Naive thymus-derived CD8-positive, alpha-beta T cell (primary cell): ENCODE measurements around the gene MAGI2. TPM values are rescaled to one million over a fixed set of nuclear protein-coding genes. Genes with fewer than 3 reads are reported as not detected.

Source experiments
- ATAC-seq, 2 donors: fragments of 150-1000 bp; cut with Tn5 transposase in 1 of 2; sonication (Bioruptor Pico), chemical (Tn5 transposase) in 1 of 2; 1 replicate in 1 of 2; 2 replicates in 1 of 2; pipeline ENCODE4 v1.10.0; 2021; ENCODE audit warnings: mild to moderate bottlenecking in 2 of 2, moderate library complexity in 2 of 2
- POLR2A ChIA-PET: fragments of 350-600 bp; sonication (Branson Sonifier 250); formaldehyde crosslinking; loops from one replicate; lab custom pipeline; 2021; ENCODE audit warnings: antibody characterized with exemption; lab: Charles Lee
- DNase-seq, 10 donors: peaks; one replicate each; pipeline versions ENCODE4 v3.0.0 to v3.0.0-alpha.2; 2020 to 2022
- H3K27ac Mint-ChIP-seq, 10 donors: one replicate each; pipeline ENCODE4 v1.8.0; 2020 to 2022; ENCODE audit warnings: mild to moderate bottlenecking in 10 of 10, mixed read lengths in 10 of 10, moderate library complexity in 4 of 10, inconsistent platforms in 1 of 10
- H3K27me3 Mint-ChIP-seq, 5 donors: one replicate each; pipeline ENCODE4 v1.8.0; 2021 to 2022; ENCODE audit warnings: mixed read lengths in 5 of 5
- H3K36me3 Mint-ChIP-seq, 3 donors: one replicate each; pipeline ENCODE4 v1.8.0; 2020 to 2022; ENCODE audit warnings: mixed read lengths in 3 of 3, mild to moderate bottlenecking in 2 of 3, inconsistent platforms in 1 of 3
- H3K4me1 Mint-ChIP-seq, 4 donors: one replicate each; pipeline ENCODE4 v1.8.0; 2021 to 2022; ENCODE audit warnings: mixed read lengths in 4 of 4
- H3K4me3 Mint-ChIP-seq, 10 donors: one replicate each; pipeline ENCODE4 v1.8.0; 2020 to 2022; ENCODE audit warnings: mild to moderate bottlenecking in 10 of 10, mixed read lengths in 10 of 10, moderate library complexity in 6 of 10, inconsistent platforms in 1 of 10
- H3K9me3 Mint-ChIP-seq, 9 donors: one replicate each; pipeline ENCODE4 v1.8.0; 2020 to 2022; ENCODE audit warnings: mixed read lengths in 9 of 9, mild to moderate bottlenecking in 3 of 9, inconsistent platforms in 1 of 9, moderate library complexity in 1 of 9
- polyA plus RNA-seq, 3 donors: library from polyadenylated mRNA; unstranded; fragments of 300-500 nt; fragmentation: Illumina TruSeq; gene quantifications; one replicate each; pipeline ENCODE4 v1.2.3, GENCODE V29; 2021
- total RNA-seq, 8 experiments: library from RNA in 2 of 8; stranded (reverse) in 2 of 8; gene quantifications; one replicate each; pipeline ENCODE4 v1.2.3 and lab custom pipeline; 2021 to 2026

MAGI2 gene
- total and polyA plus RNA-seq, 5 experiments from 2014 or later, result 0.02 to 0.65 (median 0.37) TPM; not detected in 1

DNA sequence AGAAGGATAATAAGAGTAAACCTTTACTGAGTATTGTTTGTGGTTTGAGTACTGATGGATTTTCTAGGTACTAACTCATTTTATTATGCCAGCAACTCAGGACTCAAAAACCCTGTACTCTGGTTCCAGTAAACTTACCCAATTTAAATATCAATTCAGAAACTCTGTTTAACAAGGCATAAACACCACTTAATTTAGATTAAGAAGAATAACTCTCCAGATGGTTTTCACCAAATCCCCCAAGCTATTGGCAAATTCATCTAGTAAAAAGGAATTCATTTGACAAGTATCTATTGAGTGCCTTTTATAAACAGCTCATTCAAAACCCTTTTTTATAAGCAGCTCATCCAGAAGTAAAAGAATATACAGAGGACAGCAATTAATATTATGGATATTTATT is 1082.5 kb downstream of the MAGI2 start:
- no peaks in the 10 kb centered on the region for H3K36me3 Mint-ChIP-seq
- H3K4me3 Mint-ChIP-seq, result no peak overlapping the region
- no peak for ATAC-seq

DNA sequence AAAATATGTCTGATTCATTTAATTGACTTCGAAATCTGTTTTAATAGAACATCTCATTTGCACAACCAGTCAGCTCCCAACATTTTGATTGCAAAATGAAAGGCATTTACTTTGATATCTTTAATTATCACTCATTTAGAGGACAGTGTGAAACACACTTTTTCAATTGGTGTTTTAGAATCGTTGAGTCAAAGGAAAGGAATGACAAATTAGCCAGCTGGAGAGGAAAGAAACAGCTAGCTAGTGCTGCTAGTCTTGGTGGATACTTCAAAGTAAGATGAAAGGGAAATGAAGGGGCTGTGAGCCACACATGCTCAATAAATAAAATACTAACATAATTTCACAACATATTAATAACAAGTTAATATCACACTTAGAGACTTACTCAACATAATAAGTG is 1084.7 kb downstream of the MAGI2 start:
- POLR2A ChIA-PET, result no interaction called here
- H3K36me3 Mint-ChIP-seq, result no peaks in the 10 kb centered on the region
- H3K9me3 Mint-ChIP-seq, result peaks cover 0 to 2% (median 0%) of the 10 kb centered on the region in 9 donors
- peak overlapping the region in 1 of 10 donors; percentile 18 for H3K27ac Mint-ChIP-seq
- H3K4me1 Mint-ChIP-seq, result no peaks in the 10 kb centered on the region
- ATAC-seq (no peak), DNase-seq (no peak)
- H3K4me3 Mint-ChIP-seq, result no peak overlapping the region
- no peaks in the 10 kb centered on the region for H3K27me3 Mint-ChIP-seq

More for the DNA sequence above, 1082.5 kb downstream of the MAGI2 start:
- POLR2A ChIA-PET, result no interaction called here
- no peaks in the 10 kb centered on the region for H3K9me3 Mint-ChIP-seq
- no peaks in the 10 kb centered on the region for H3K4me1 Mint-ChIP-seq
- H3K27ac Mint-ChIP-seq, result no peak overlapping the region
- DNase-seq, result no peak
- H3K27me3 Mint-ChIP-seq, result peaks cover 0 to 2% (median 0%) of the 10 kb centered on the region in 5 donors

DNA sequence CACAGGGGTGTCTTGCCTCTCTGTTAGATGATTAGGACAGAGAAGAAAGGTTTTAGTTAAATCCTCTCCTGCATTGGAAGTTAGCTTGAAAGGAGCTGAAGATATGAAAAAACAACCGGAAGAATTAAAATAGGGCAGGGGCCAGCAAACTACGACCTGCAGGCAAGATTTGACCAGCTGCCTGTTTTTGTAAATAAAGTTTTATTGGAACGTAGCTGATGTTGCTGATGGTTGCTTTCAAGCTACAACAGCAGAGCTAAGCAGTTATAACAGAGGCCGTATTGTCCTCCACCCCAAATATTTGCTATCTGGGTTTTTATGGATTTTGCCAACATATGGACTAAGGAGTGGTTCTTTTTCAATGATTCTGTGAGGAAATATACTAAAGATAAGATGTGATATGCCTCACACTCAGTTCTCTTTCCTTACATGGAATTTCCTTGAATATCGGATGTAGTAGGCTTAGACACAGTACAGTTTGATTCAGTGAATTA is 1086.1 kb downstream of the MAGI2 start:
- POLR2A ChIA-PET, result no interaction called here
- DNase-seq, result no peak
- no peak for ATAC-seq
- Mint-ChIP-seq H3K4me1 (no peaks in the 10 kb centered on the region), H3K9me3 (peaks cover 0 to 2% (median 0%) of the 10 kb centered on the region in 9 donors), H3K4me3 (no peak overlapping the region), H3K36me3 (no peaks in the 10 kb centered on the region), H3K27me3 (no peaks in the 10 kb centered on the region), H3K27ac (no peak overlapping the region)

DNA sequence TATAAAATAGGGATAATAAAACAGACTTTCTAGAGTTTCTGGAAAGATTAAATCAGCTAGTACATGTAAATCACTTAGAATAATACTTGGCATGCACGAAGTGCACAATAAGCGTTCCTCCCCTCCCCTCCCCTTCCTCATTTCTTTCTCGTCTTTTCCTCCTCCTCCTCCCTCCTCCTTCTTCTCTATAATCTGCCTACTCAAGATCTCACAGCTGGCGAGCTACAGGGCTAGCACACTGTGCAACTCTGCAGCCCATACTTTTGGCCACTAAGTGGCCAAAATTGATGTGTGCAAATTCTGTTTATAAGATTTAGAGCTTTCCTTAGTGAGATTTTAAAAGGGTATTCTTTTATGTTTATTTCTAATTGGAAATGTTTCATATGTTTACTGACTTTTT is 1089.6 kb downstream of the MAGI2 start:
- DNase-seq, result no peak
- ATAC-seq, result no peak
- no peak overlapping the region for H3K27ac Mint-ChIP-seq
- H3K36me3 Mint-ChIP-seq, result no peaks in the 10 kb centered on the region
- no peaks in the 10 kb centered on the region for H3K27me3 Mint-ChIP-seq
- no peak overlapping the region for H3K4me3 Mint-ChIP-seq
- POLR2A ChIA-PET, result no interaction called here
- H3K4me1 Mint-ChIP-seq, result no peaks in the 10 kb centered on the region
- peaks cover 0 to 10% (median 0%) of the 10 kb centered on the region in 9 donors for H3K9me3 Mint-ChIP-seq

DNA sequence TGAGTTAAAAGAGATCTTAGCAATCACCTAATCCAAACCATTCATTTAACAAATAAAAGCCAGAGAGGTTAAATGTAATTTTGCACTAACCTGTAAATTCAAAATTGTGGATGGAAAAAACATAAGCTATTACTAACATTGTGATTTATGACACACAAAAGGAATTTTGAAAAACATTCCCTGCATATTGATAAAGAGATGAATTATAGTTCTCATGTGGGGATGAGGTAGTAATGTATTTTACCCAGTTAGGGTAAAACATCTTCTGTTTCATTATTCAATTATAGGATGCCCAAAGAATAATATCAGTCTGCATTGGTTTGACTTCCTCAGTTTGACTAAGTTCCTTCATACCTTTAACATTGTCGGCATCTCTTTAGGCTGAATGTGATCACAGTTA is 1093.6 kb downstream of the MAGI2 start:
- ATAC-seq, result no peak
- POLR2A ChIA-PET, result no interaction called here
- no peak overlapping the region for H3K27ac Mint-ChIP-seq
- H3K27me3 Mint-ChIP-seq, result peaks cover 0 to 3% (median 0%) of the 10 kb centered on the region in 5 donors
- no peaks in the 10 kb centered on the region for H3K36me3 Mint-ChIP-seq
- H3K4me3 Mint-ChIP-seq, result no peak overlapping the region
- H3K9me3 Mint-ChIP-seq, result peaks cover 0 to 10% (median 0%) of the 10 kb centered on the region in 9 donors
- DNase-seq, result no peak
- no peaks in the 10 kb centered on the region for H3K4me1 Mint-ChIP-seq

DNA sequence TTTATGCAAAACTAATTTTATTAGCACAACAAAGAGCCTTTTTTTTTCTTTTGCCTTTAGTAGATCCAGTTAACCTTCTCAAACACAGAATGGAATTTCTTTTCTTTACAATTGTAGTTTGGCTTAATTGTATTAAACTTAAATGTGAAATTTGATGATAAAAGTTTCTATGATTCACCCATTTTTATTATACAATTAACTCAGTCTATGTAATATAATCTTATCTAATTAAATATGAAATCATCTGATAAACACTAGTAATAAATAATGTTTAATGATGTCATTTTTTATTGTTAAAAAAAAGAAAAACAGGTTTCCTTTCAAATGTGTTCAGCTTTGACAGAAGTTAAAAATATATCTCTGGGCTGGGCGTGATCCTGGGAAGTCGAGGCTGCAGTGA is 1095.8 kb downstream of the MAGI2 start:
- Mint-ChIP-seq H3K27ac (no peak overlapping the region), H3K4me3 (no peak overlapping the region), H3K27me3 (peaks cover 0 to 18% (median 2%) of the 10 kb centered on the region in 5 donors), H3K4me1 (no peaks in the 10 kb centered on the region), H3K9me3 (peaks cover 0 to 10% (median 0%) of the 10 kb centered on the region in 9 donors), H3K36me3 (no peaks in the 10 kb centered on the region)
- no peak for ATAC-seq
- DNase-seq, result no peak
- POLR2A ChIA-PET, result no interaction called here

DNA sequence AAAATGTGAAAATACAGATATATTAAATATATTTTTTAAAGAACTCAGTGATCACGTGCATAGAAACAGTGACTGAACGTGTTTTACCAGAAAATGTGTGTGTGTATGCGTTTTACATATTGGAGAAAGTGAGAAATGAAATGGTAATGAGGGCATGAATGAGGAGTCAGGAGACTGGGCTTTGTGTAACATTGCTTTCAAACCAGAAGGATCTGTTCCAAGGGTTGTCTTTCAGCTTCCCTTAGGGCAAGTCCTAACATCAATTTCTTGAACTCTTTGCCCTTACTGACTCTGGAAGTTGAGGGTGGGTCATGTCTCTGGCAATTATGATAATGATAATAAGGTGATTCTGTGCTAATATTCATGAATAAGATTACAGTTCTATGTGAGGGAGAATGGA is 1097.6 kb downstream of the MAGI2 start:
- Mint-ChIP-seq H3K27ac (no peak overlapping the region), H3K4me1 (no peaks in the 10 kb centered on the region), H3K9me3 (no peaks in the 10 kb centered on the region), H3K36me3 (no peaks in the 10 kb centered on the region), H3K27me3 (peaks cover 0 to 18% (median 2%) of the 10 kb centered on the region in 5 donors), H3K4me3 (no peak overlapping the region)
- POLR2A ChIA-PET, result no interaction called here
- no peak for ATAC-seq
- no peak for DNase-seq

DNA sequence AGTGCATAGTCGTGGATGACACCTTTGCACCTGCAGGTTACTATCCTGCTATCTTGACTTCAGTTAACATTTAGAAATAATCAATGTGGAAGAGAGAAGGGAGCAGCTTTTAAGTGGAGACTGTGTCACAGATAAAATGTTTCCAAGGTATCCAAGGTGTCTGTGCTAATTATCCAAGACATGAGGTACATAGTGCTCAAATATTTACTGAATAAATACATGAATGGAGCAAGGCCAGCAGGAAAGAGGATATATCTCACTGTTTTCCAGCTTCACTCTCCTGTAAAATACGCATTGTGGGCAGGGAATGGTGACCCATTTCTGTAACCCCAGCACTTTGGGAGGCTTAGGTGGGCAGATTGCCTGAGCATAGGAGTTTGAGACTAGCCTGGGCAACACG is 1102.5 kb downstream of the MAGI2 start:
- Mint-ChIP-seq H3K9me3 (peaks cover 0 to 2% (median 0%) of the 10 kb centered on the region in 9 donors), H3K27ac (no peak overlapping the region), H3K27me3 (peaks cover 0 to 18% (median 2%) of the 10 kb centered on the region in 5 donors), H3K4me3 (no peak overlapping the region), H3K36me3 (no peaks in the 10 kb centered on the region), H3K4me1 (no peaks in the 10 kb centered on the region)
- POLR2A ChIA-PET, result no interaction called here
- ATAC-seq (no peak), DNase-seq (no peak)

DNA sequence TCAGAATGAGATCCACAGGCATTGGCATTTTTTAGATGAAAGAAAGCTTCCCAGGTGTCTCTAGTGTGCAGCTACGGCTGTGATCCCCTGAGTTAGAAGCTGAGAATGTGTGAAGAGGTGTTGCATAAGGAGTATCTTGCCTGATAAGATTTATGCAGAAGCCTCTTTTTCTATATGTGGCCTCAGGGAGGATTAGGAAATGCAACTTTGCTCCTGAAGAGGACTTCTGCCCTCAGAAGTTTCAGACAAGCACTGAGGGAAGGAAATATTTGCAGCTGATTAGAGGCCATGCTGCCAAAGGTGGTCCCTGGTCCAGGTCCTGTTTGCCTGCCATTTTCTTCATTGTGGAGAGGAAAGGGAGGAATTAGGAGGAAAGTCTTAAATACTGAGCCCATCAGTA is 1103.1 kb downstream of the MAGI2 start:
- Mint-ChIP-seq H3K27me3 (peaks cover 0 to 18% (median 2%) of the 10 kb centered on the region in 5 donors), H3K36me3 (no peaks in the 10 kb centered on the region), H3K27ac (no peak overlapping the region), H3K4me3 (no peak overlapping the region), H3K9me3 (peaks cover 0 to 2% (median 0%) of the 10 kb centered on the region in 9 donors), H3K4me1 (no peaks in the 10 kb centered on the region)
- POLR2A ChIA-PET, result no interaction called here
- no peak for DNase-seq
- no peak for ATAC-seq

DNA sequence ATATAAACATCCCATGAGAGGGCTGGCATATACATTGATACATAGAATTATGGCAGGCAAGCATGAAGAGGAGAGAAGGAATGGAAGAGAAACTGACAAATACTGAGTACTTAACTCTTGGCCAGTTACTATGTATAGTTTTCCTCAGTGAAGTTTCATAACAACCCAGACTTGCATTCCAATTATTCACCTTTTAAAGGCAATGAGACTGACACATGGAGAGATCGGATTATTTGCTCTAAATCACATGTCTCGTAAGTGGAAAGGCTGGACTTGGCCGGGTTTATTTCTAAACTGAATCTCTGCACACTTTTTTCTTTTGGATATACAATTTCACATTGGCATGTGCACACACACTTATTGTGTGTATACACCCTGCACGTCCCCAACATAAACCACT is 1106.6 kb downstream of the MAGI2 start:
- no peak for ATAC-seq
- DNase-seq, result no peak
- H3K27ac Mint-ChIP-seq, result no peak overlapping the region
- peaks cover 0 to 2% (median 0%) of the 10 kb centered on the region in 9 donors for H3K9me3 Mint-ChIP-seq
- no peak overlapping the region for H3K4me3 Mint-ChIP-seq
- POLR2A ChIA-PET, result no interaction called here
- H3K4me1 Mint-ChIP-seq, result no peaks in the 10 kb centered on the region
- no peaks in the 10 kb centered on the region for H3K36me3 Mint-ChIP-seq
- no peaks in the 10 kb centered on the region for H3K27me3 Mint-ChIP-seq

DNA sequence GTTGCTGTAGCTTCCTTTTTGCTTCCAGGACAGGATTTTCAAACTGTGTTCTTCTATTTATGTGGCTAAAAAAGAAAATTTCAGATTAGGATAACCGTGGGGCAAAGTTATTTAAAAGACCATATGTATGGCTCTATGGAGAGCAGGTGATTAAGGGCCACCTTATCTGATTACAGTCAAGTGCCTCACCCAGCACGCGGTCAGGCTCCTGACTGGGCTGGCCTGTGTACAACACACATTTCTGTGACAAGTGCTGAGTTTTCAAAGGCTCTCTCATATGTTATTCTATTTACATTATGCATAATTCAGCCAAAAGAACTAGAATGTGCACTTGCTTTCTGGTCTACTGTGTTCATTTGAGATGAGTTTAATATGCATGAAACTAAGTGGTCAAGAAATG is 1107.5 kb downstream of the MAGI2 start:
- Mint-ChIP-seq H3K4me1 (no peaks in the 10 kb centered on the region), H3K9me3 (peaks cover 0 to 2% (median 0%) of the 10 kb centered on the region in 9 donors), H3K4me3 (no peak overlapping the region), H3K27me3 (no peaks in the 10 kb centered on the region), H3K36me3 (no peaks in the 10 kb centered on the region), H3K27ac (peak overlapping the region in 1 of 10 donors; percentile 77)
- no peak for DNase-seq
- ATAC-seq, result no peak
- POLR2A ChIA-PET, result no interaction called here

DNA sequence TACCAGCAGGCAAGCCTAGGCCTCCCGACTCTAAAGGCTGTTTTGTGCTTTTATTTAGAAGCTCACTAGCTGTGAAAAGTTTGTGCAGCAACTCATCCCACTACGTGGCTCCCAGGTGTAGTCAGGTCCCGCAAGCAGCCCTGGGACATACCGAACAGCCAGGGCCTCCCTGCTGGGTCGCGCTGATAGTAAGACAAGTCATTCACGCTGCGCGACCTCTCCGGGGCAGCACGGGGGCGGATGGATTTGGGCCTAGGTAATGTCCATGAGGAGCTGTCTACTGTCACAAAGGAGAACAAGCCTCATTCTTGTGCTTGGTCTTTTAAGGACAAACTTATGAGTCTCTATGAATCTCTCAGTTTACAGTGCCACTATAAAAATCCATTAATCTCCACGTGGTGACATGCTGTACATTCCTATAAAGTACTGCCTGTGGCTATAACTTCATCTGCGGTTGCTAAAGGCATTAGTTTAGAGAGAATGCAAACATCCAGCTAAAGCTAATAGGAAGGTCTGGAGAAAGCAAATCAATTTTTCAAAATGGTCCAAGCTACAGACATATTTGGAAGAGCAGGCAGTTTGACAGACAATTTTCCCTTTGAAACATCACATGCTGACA is 1108.1 kb downstream of the MAGI2 start:
- ATAC-seq (no peak), DNase-seq (no peak)
- Mint-ChIP-seq H3K27me3 (no peaks in the 10 kb centered on the region), H3K9me3 (peaks cover 0 to 2% (median 0%) of the 10 kb centered on the region in 9 donors), H3K4me1 (no peaks in the 10 kb centered on the region), H3K36me3 (no peaks in the 10 kb centered on the region), H3K27ac (no peak overlapping the region), H3K4me3 (no peak overlapping the region)
- POLR2A ChIA-PET, result no interaction called here

DNA sequence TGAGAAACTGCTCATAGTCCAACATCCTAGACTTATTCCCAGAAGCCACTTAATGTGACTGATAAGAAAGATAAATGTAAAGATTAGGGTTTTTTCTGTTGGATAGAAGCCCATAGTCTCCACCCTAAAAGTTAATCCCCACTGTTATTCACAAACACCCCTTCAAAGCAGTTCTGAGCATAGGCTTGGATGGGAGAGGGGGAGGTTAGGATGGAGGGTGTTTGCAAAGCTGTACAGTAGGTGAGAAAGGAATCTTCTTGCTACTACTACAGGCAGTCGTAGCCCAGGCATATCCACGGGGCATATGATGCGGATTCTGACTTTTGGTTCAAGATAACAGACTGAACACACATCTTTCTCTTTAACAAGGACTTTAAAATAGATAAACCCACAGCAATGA is 1119.0 kb downstream of the MAGI2 start:
- POLR2A ChIA-PET, result no interaction called here
- Mint-ChIP-seq H3K4me1 (no peaks in the 10 kb centered on the region), H3K27me3 (peaks cover 0 to 3% (median 0%) of the 10 kb centered on the region in 5 donors), H3K9me3 (peaks cover 0 to 7% (median 0%) of the 10 kb centered on the region in 9 donors), H3K4me3 (no peak overlapping the region), H3K27ac (no peak overlapping the region), H3K36me3 (no peaks in the 10 kb centered on the region)
- no peak for ATAC-seq
- DNase-seq, result no peak
